Measurements from ENCODE around the gene COL13A1.

COL13A1 gene

GRCh38 chr10:69934768-69935167 lies 133.1 kb downstream of the COL13A1 start:
- TF ChIP-seq POLR2AphosphoS5 (IDR thresholded peaks at IDR 0.05; ENCODE audit: low read depth, low read length) (no peak), POU2F2 (IDR thresholded peaks at IDR 0.05; ENCODE audit: low read depth, low read length) (no peak), POLR2A (IDR thresholded peaks at IDR 0.05; ENCODE audit: low read depth, low read length) (no peak), SPI1 (IDR thresholded peaks at IDR 0.05; ENCODE audit: low read depth, low read length) (no peak), TAF1 (IDR thresholded peaks at IDR 0.05; ENCODE audit: low read depth, low read length) (no peak), PAX5 (IDR thresholded peaks at IDR 0.05; ENCODE audit: insufficient read depth, low read length, severe bottlenecking) (no peak)
- DNase-seq (ENCODE audit: insufficient read length, low spot score), result no peak
- no peak for FAIRE-seq

DNA sequence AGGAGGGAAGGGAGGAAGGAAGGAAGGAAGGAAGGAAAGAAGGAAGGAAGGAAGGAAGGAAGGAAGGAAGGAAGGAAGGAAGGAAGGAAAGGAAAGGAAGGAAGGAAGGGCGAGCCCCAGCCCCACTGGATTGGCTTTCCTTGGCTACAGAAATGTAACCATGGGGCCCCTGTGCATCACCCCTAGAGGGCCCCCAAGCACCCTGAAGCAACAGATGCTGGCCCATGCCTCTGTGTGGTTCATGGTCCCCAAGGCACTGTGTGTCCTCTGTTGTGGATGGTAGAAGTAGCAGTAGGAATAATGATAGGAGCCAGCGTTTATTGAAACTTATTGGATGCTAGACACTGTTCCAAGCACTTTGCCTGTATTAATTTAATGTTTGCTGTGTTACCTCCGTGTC lies 134.4 kb downstream of the COL13A1 start:
- TF ChIP-seq POLR2AphosphoS5 (IDR thresholded peaks at IDR 0.05; ENCODE audit: low read depth, low read length), result no peak
- no peak for TF ChIP-seq TAF1 (IDR thresholded peaks at IDR 0.05; ENCODE audit: low read depth, low read length)
- no peak for TF ChIP-seq PAX5 (IDR thresholded peaks at IDR 0.05; ENCODE audit: insufficient read depth, low read length, severe bottlenecking)
- TF ChIP-seq SPI1 (IDR thresholded peaks at IDR 0.05; ENCODE audit: low read depth, low read length), result no peak
- TF ChIP-seq POU2F2 (IDR thresholded peaks at IDR 0.05; ENCODE audit: low read depth, low read length), result no peak
- no peak for TF ChIP-seq POLR2A (IDR thresholded peaks at IDR 0.05; ENCODE audit: low read depth, low read length)
- DNase-seq (ENCODE audit: insufficient read length, low spot score) (peak; percentile 43), FAIRE-seq (no peak)

DNA sequence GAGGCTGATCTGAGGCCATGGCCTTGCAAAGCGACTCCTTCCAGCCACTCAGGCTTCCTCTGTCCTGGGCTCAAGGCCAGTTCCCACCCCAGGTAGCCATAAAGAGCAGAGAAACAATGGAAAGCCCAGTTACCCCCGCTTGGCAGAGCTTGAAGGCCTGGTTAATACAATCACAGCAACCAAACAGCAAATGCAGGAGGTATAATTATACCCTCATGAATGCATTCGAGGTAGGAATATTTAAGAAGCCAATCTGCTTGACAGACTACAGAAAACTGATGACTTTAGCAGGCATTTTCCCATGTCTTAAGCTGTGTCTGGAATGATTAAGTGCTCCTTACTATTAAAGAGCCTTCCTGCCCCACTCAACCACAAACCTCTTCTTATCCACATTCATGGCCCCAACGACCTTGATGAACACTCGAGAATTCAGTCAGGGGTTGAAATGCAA lies 136.9 kb downstream of the COL13A1 start:
- FAIRE-seq (no peak), DNase-seq (ENCODE audit: insufficient read length, low spot score) (no peak)
- TF ChIP-seq TAF1 (IDR thresholded peaks at IDR 0.05; ENCODE audit: low read depth, low read length) (no peak), POLR2AphosphoS5 (IDR thresholded peaks at IDR 0.05; ENCODE audit: low read depth, low read length) (no peak), SPI1 (IDR thresholded peaks at IDR 0.05; ENCODE audit: low read depth, low read length) (no peak), PAX5 (IDR thresholded peaks at IDR 0.05; ENCODE audit: insufficient read depth, low read length, severe bottlenecking) (no peak), POU2F2 (IDR thresholded peaks at IDR 0.05; ENCODE audit: low read depth, low read length) (no peak), POLR2A (IDR thresholded peaks at IDR 0.05; ENCODE audit: low read depth, low read length) (no peak)

- TF ChIP-seq POLR2A (IDR thresholded peaks at IDR 0.05; ENCODE audit: low read depth, low read length), result no peak
- no peak for TF ChIP-seq PAX5 (IDR thresholded peaks at IDR 0.05; ENCODE audit: insufficient read depth, low read length, severe bottlenecking)
- no peak for TF ChIP-seq POU2F2 (IDR thresholded peaks at IDR 0.05; ENCODE audit: low read depth, low read length)
- no peak for TF ChIP-seq SPI1 (IDR thresholded peaks at IDR 0.05; ENCODE audit: low read depth, low read length)
- no peak for TF ChIP-seq TAF1 (IDR thresholded peaks at IDR 0.05; ENCODE audit: low read depth, low read length)
- no peak for TF ChIP-seq POLR2AphosphoS5 (IDR thresholded peaks at IDR 0.05; ENCODE audit: low read depth, low read length)
- FAIRE-seq (no peak), DNase-seq (ENCODE audit: insufficient read length, low spot score) (no peak)
These were observed 137.4 kb downstream of the COL13A1 start for GRCh38 chr10:69939061-69939460.

DNA sequence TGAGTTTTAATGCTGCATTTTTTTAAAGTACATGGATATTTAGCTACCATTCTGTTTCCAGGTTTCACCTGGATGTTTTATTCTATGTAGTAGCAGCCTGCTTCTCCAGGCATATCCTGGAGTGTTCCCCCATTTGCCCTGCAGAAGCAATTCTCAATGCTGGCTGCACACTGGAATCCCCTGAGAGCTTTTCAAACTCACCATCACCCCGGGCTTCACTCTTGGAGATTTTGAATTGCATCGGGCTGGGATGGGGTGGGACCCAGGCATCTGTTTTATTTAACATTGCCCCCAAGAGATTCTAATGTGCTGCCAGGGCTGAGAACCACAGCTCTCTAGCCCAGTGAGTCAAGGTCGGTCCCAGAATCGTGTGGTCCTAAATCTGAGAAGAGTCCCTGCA lies 137.8 kb downstream of the COL13A1 start:
- no peak for DNase-seq (ENCODE audit: insufficient read length, low spot score)
- TF ChIP-seq SPI1 (IDR thresholded peaks at IDR 0.05; ENCODE audit: low read depth, low read length) (no peak), POU2F2 (IDR thresholded peaks at IDR 0.05; ENCODE audit: low read depth, low read length) (no peak), POLR2A (IDR thresholded peaks at IDR 0.05; ENCODE audit: low read depth, low read length) (no peak), PAX5 (IDR thresholded peaks at IDR 0.05; ENCODE audit: insufficient read depth, low read length, severe bottlenecking) (no peak), POLR2AphosphoS5 (IDR thresholded peaks at IDR 0.05; ENCODE audit: low read depth, low read length) (no peak), TAF1 (IDR thresholded peaks at IDR 0.05; ENCODE audit: low read depth, low read length) (no peak)
- FAIRE-seq, result no peak

GRCh38 chr10:69941730-69942129 lies 140.0 kb downstream of the COL13A1 start:
- no peak for TF ChIP-seq POU2F2 (IDR thresholded peaks at IDR 0.05; ENCODE audit: low read depth, low read length)
- TF ChIP-seq PAX5 (IDR thresholded peaks at IDR 0.05; ENCODE audit: insufficient read depth, low read length, severe bottlenecking), result no peak
- no peak for TF ChIP-seq POLR2AphosphoS5 (IDR thresholded peaks at IDR 0.05; ENCODE audit: low read depth, low read length)
- no peak for TF ChIP-seq POLR2A (IDR thresholded peaks at IDR 0.05; ENCODE audit: low read depth, low read length)
- TF ChIP-seq TAF1 (IDR thresholded peaks at IDR 0.05; ENCODE audit: low read depth, low read length), result no peak
- TF ChIP-seq SPI1 (IDR thresholded peaks at IDR 0.05; ENCODE audit: low read depth, low read length), result no peak
- DNase-seq (ENCODE audit: insufficient read length, low spot score) (no peak), FAIRE-seq (no peak)

GRCh38 chr10:69943292-69943820 lies 141.7 kb downstream of the COL13A1 start:
- FAIRE-seq, result no peak
- TF ChIP-seq TAF1 (IDR thresholded peaks at IDR 0.05; ENCODE audit: low read depth, low read length) (no peak), POLR2A (IDR thresholded peaks at IDR 0.05; ENCODE audit: low read depth, low read length) (no peak), PAX5 (IDR thresholded peaks at IDR 0.05; ENCODE audit: insufficient read depth, low read length, severe bottlenecking) (no peak), POLR2AphosphoS5 (IDR thresholded peaks at IDR 0.05; ENCODE audit: low read depth, low read length) (no peak), SPI1 (IDR thresholded peaks at IDR 0.05; ENCODE audit: low read depth, low read length) (no peak), POU2F2 (IDR thresholded peaks at IDR 0.05; ENCODE audit: low read depth, low read length) (no peak)
- no peak for DNase-seq (ENCODE audit: insufficient read length, low spot score)

- TF ChIP-seq PAX5 (IDR thresholded peaks at IDR 0.05; ENCODE audit: insufficient read depth, low read length, severe bottlenecking) (no peak), POU2F2 (IDR thresholded peaks at IDR 0.05; ENCODE audit: low read depth, low read length) (no peak), SPI1 (IDR thresholded peaks at IDR 0.05; ENCODE audit: low read depth, low read length) (no peak), POLR2A (IDR thresholded peaks at IDR 0.05; ENCODE audit: low read depth, low read length) (no peak), POLR2AphosphoS5 (IDR thresholded peaks at IDR 0.05; ENCODE audit: low read depth, low read length) (no peak), TAF1 (IDR thresholded peaks at IDR 0.05; ENCODE audit: low read depth, low read length) (no peak)
- no peak for DNase-seq (ENCODE audit: insufficient read length, low spot score)
- no peak for FAIRE-seq
These were observed 143.1 kb downstream of the COL13A1 start for GRCh38 chr10:69944761-69945160.

GRCh38 chr10:69948261-69948660 lies 146.6 kb downstream of the COL13A1 start:
- TF ChIP-seq POLR2A (IDR thresholded peaks at IDR 0.05; ENCODE audit: low read depth, low read length) (no peak), POU2F2 (IDR thresholded peaks at IDR 0.05; ENCODE audit: low read depth, low read length) (no peak), SPI1 (IDR thresholded peaks at IDR 0.05; ENCODE audit: low read depth, low read length) (no peak), POLR2AphosphoS5 (IDR thresholded peaks at IDR 0.05; ENCODE audit: low read depth, low read length) (no peak), TAF1 (IDR thresholded peaks at IDR 0.05; ENCODE audit: low read depth, low read length) (no peak), PAX5 (IDR thresholded peaks at IDR 0.05; ENCODE audit: insufficient read depth, low read length, severe bottlenecking) (no peak)
- DNase-seq (ENCODE audit: insufficient read length, low spot score) (no peak), FAIRE-seq (no peak)
